ENCODE results near the gene P2RY12.

- TF ChIP-seq CTCF (IDR thresholded peaks at IDR 0.05) (no peak), POLR2A (IDR thresholded peaks at IDR 0.05) (no peak)
These were observed 43.8 kb upstream of the P2RY12 start for GRCh38 chr3:151428386-151428785.
